ENCODE data around the gene MYO15B. TPM values are rescaled to one million over a fixed set of nuclear protein-coding genes. Genes with fewer than 3 reads are reported as not detected.

MYO15B gene
- total RNA-seq, 4 donors from 2014 or later: 64.9 to 209 (median 120) TPM

DNA sequence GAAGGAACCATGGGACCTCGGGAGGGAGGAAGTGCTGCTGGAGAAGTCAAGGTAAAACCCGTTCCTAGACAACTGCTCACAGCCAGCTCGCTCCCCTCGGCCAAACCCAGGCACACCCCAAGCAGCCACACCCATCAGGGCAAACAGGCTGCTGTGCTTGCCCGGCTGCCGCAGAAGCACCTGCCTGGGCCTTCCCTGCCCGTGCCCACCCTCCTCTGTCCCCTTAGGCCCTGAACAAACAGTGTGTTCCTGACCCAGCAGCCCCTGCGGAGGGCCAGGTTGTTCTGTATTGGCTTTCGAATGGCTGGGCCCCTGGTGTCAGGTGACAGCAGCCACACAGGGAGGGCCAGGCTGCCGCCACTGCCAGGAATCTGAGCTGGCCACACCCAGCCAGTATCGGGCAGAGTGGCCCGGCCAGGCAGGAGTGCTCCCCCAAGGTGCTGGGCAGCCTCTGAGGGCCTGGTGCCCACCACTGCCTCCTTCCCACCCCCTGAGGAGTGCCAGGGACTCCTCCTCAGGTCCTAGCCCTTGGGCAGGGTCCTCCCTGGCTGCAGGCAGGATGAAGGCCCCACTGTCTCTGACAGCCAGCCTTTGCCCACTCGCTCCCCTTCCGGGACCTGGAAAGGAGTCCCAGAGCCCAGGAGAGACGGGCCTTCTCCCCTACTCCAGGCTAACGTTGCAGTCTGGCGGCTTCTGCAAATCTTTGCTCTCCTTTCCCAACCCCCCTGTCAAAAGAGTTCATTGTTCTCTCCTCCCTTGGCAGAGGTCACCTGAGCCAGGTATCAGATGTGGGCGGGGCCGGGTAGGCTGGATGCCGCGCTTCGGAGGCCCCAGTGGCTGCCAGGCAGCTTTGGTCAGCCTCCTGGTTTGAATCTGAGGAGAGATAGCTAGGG, 38.1 kb upstream of the MYO15B start:
- WGBS, 2 donors: 23 to 37% methylated on average over 17 to 19 of the region's 22 CpGs
- peak; percentile 94 to 96 for DNase-seq
- H3K4me1 ChIP-seq: peaks cover 15 to 17% of the 10 kb centered on the region in 2 donors
- peak overlapping the region; percentile 95 to 99 (median 95) for H3K27ac ChIP-seq
- no peaks in the 10 kb centered on the region for H3K36me3 ChIP-seq
- no peaks in the 10 kb centered on the region for H3K27me3 ChIP-seq
- intact Hi-C loops (cut with DNase I): no loop called here
- H3K4me3 ChIP-seq (replicated peaks in 1 of 3): no peak overlapping the region
- no peaks in the 10 kb centered on the region for H3K9me3 ChIP-seq
- TF ChIP-seq POLR2A (IDR thresholded peaks at IDR 0.05): peak; percentile 41 to 80
- TF ChIP-seq, protein P1, sequence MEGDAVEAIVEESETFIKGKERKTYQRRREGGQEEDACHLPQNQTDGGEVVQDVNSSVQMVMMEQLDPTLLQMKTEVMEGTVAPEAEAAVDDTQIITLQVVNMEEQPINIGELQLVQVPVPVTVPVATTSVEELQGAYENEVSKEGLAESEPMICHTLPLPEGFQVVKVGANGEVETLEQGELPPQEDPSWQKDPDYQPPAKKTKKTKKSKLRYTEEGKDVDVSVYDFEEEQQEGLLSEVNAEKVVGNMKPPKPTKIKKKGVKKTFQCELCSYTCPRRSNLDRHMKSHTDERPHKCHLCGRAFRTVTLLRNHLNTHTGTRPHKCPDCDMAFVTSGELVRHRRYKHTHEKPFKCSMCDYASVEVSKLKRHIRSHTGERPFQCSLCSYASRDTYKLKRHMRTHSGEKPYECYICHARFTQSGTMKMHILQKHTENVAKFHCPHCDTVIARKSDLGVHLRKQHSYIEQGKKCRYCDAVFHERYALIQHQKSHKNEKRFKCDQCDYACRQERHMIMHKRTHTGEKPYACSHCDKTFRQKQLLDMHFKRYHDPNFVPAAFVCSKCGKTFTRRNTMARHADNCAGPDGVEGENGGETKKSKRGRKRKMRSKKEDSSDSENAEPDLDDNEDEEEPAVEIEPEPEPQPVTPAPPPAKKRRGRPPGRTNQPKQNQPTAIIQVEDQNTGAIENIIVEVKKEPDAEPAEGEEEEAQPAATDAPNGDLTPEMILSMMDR (IDR thresholded peaks at IDR 0.05): no peak

DNA sequence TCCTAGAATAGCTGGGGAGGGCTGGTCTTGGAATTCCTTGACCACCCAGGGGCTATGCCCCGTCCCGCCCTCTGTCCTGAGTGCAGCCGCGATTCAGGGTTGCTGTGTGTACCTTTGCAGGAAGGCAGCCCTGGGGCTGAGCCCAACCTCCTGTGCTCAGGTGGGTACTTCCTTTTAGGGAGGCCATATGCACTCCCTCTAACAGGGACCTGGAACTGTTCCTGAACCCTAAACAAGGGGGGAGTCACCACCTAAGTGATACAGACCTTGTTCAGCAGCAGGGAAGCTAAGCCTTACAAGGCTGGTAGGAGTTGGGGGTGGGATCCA, 37.5 kb upstream of the MYO15B start:
- H3K27me3 ChIP-seq: no peaks in the 10 kb centered on the region
- TF ChIP-seq, protein P1 (IDR thresholded peaks at IDR 0.05): no peak
- no peak for TF ChIP-seq POLR2A (IDR thresholded peaks at IDR 0.05)
- intact Hi-C loops (cut with DNase I): no loop called here
- H3K4me3 ChIP-seq (replicated peaks in 1 of 3): no peak overlapping the region
- no peaks in the 10 kb centered on the region for H3K9me3 ChIP-seq
- peak overlapping the region; percentile 95 to 99 (median 95) for H3K27ac ChIP-seq
- WGBS, 2 donors: 40 to 60% methylated on average over 1 of the region's 4 CpGs
- DNase-seq: no peak
- H3K36me3 ChIP-seq: no peaks in the 10 kb centered on the region
- peaks cover 15 to 17% of the 10 kb centered on the region in 2 donors for H3K4me1 ChIP-seq

DNA sequence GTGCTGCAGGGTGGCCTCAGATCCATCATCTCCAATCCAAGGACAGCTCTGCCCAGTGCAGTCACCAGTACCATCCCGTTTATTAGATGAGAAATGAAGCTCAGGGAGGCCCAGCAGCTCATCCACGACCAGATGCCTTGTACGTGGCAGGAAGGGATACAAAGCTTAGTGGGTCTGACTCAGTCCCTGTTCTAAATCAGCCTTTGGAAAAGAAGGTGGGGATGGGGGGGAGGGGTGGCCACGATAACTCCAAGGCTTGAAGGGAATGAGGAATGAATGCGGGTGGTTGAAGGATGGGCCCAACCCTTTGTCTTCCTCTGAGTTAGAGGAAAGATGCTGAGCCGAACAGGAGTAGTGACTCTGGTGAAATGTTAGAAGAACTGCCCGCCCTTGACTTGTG, 36.3 kb upstream of the MYO15B start:
- TF ChIP-seq, protein P1 (IDR thresholded peaks at IDR 0.05): no peak
- TF ChIP-seq POLR2A (IDR thresholded peaks at IDR 0.05): no peak
- H3K9me3 ChIP-seq: no peaks in the 10 kb centered on the region
- no peak overlapping the region for H3K4me3 ChIP-seq (replicated peaks in 1 of 3)
- no peaks in the 10 kb centered on the region for H3K36me3 ChIP-seq
- H3K4me1 ChIP-seq: peaks cover 16 to 17% of the 10 kb centered on the region in 2 donors
- WGBS, 2 donors: 80 to 83% methylated on average over 7 of the region's 7 CpGs
- H3K27ac ChIP-seq: peak overlapping the region in 2 of 3 donors; percentile 95
- no peaks in the 10 kb centered on the region for H3K27me3 ChIP-seq
- intact Hi-C loops (cut with DNase I): no loop called here
- no peak for DNase-seq

DNA sequence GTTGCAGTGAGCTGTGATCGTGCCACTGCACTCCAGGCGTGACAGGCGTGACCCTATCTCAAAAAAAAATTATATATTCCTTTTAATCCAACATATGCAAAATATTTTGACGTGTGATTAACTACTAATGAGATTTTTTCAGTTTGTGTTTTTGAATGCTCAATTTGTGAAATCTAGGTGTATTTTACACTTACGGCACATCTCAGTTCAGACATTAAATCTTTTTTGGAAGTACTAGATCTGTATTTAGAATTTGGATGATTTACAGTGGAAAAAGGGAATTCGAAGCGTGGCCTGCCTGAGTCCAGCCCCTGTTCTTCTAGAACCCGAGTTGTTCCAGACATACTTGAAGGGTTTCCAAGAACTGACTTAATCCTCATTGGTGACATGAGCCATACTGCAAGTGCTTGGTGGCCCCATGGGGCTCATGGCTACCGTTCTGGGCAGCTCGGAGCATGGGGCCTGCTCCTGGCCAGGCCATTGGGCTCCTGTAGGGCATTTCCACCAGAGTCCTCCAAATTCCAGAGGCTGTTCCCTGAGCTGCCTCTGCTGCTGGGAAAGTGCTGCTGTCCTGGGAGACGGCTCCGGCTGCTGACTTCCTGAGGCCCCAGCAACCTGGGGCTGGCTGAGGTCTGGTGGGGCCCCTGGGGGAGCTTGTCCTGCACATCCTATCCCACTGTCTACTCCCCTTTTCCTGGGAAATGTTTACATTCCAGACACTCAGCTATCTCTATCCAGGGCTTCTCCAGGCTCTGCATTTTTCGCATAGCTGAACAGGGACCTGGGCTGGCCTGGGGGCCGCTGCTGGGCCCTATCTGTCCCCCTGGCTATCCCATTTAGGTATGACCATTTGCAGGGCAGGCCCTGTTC, 34.9 kb upstream of the MYO15B start:
- Histone ChIP-seq H3K36me3 (no peaks in the 10 kb centered on the region), H3K9me3 (no peaks in the 10 kb centered on the region), H3K27me3 (no peaks in the 10 kb centered on the region), H3K4me3 (replicated peaks in 1 of 3) (no peak overlapping the region), H3K4me1 (peaks cover 27 to 31% of the 10 kb centered on the region in 2 donors), H3K27ac (peak overlapping the region in 1 of 3 donors; percentile 36)
- DNase-seq: no peak
- 86 to 87% methylated on average over 13 to 14 of the region's 14 CpGs for WGBS, 2 donors
- intact Hi-C loops (cut with DNase I): no loop called here
- TF ChIP-seq, protein P1 (IDR thresholded peaks at IDR 0.05): no peak
- no peak for TF ChIP-seq POLR2A (IDR thresholded peaks at IDR 0.05)
